Mucosa of descending colon (tissue), 3 donors: ENCODE measurements around the gene NMT1. TPM values are rescaled to one million over a fixed set of nuclear protein-coding genes. Genes with fewer than 3 reads are reported as not detected.

Experiments used
- ATAC-seq: fragments of 200-7000 bp; cut with Tn5 transposase; one replicate; pipeline ENCODE4 v1.9.1; 2020; ENCODE audit warnings: mild to moderate bottlenecking, moderate library complexity
- DNase-seq, 3 donors: peaks; one replicate each; pipeline ENCODE4 v3.0.0-alpha.2; 2020
- H3K36me3 ChIP-seq: fragments of 200-600 bp; one replicate; pipeline ENCODE4 v1.8.0; 2021; ENCODE audit warnings: low read depth, mild to moderate bottlenecking
- H3K4me1 ChIP-seq: fragments of 200-600 bp; one replicate; pipeline ENCODE4 v1.8.0; 2021; ENCODE audit warnings: low read depth, mild to moderate bottlenecking
- H3K4me3 ChIP-seq: fragments of 200-600 bp; one replicate; pipeline ENCODE4 v1.8.0; 2021; ENCODE audit warnings: mild to moderate bottlenecking
- H3K9me3 ChIP-seq: fragments of 200-600 bp; one replicate; pipeline ENCODE4 v1.8.0; 2021; ENCODE audit warnings: mild to moderate bottlenecking
- intact Hi-C, 2 donors: fragments of 100-400 bp; cut with DNase I in 1 of 2; cut with micrococcal nuclease in 1 of 2; formaldehyde crosslinking; loops; one replicate each; pipeline versions ENCODE4 v1.11.0 to v1.11.1; 2022; cut with DNase I, micrococcal nuclease
- total RNA-seq, 3 donors: library from RNA; stranded (reverse); fragmentation: NEBNext Ultra II Directional in 2 of 3; extraction: Animal tissue kit (Norgen Biotek cat#: 25700) in 2 of 3; gene quantifications; one replicate each; pipeline versions ENCODE4 v1.2.1 to v1.2.4, GENCODE V29; 2021 to 2023
- TF ChIP-seq, protein P1 (sequence below): fragments of 200-600 bp; IDR thresholded peaks from one replicate; pipeline ENCODE4 v1.8.0; 2022; ENCODE audit warnings: antibody characterized with exemption, mild to moderate bottlenecking
- donor health status: DM: no; HTN: no; CAD: no; lungs with moderate emphysema.
- donor health status: DM: no; HTN: no; CAD: no.
- donor health status: DM: no; HTN: yes; CAD: no.

NMT1 gene
- total RNA-seq, 3 donors from 2014 or later = 47.0 to 94.0 (median 76.1) TPM

DNA sequence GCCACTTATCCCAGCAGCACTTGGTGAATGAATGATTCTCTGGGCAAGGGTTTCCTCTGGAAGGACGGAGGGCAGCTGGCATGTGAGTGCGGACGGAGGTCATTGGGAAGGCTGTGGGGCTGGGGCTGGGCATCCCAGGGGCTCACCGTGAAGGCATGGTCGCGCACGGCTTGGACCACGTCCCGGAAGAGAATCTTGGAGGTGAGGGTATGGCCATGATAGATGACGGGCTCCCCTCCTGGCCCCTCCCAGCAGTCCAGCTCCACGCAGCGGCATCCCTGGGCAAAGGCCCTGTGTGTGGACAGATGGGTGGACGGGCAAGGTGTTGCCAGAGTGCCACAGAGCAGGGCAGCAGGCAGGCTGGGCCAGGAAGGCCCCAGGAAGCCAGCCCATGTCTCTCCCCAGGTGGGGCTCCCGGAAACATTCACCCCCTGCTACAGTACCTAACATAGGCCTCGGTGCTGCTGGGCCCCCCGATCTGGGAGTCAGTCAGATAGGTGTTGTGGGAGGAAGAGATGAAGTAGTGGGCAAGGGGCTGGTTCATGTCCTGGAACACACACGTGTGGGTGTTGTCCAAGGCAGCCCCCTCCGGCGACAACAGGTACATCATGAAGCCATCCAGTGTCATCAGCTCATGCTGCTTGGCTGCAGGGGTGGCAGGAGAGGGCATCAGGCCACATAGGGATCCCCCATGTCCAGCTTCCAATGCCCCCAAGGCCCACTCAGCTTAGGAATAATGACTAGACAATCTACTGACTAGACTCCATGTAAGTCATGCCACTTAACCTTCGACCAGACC is 56.9 kb downstream of the NMT1 start:
- H3K4me1 ChIP-seq = peaks cover 8% of the 10 kb centered on the region
- DNase-seq = no peak
- H3K9me3 ChIP-seq = no peaks in the 10 kb centered on the region
- no peak for ATAC-seq
- H3K4me3 ChIP-seq = no peak overlapping the region
- peaks cover 4% of the 10 kb centered on the region for H3K36me3 ChIP-seq
- TF ChIP-seq, protein P1, sequence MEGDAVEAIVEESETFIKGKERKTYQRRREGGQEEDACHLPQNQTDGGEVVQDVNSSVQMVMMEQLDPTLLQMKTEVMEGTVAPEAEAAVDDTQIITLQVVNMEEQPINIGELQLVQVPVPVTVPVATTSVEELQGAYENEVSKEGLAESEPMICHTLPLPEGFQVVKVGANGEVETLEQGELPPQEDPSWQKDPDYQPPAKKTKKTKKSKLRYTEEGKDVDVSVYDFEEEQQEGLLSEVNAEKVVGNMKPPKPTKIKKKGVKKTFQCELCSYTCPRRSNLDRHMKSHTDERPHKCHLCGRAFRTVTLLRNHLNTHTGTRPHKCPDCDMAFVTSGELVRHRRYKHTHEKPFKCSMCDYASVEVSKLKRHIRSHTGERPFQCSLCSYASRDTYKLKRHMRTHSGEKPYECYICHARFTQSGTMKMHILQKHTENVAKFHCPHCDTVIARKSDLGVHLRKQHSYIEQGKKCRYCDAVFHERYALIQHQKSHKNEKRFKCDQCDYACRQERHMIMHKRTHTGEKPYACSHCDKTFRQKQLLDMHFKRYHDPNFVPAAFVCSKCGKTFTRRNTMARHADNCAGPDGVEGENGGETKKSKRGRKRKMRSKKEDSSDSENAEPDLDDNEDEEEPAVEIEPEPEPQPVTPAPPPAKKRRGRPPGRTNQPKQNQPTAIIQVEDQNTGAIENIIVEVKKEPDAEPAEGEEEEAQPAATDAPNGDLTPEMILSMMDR = no peak
- intact Hi-C loops = loop anchor here in 1 of 2 donors (10.0 kb wide), 1 partner anchor 193 kb away; no protein-coding TSS in a partner anchor

DNA sequence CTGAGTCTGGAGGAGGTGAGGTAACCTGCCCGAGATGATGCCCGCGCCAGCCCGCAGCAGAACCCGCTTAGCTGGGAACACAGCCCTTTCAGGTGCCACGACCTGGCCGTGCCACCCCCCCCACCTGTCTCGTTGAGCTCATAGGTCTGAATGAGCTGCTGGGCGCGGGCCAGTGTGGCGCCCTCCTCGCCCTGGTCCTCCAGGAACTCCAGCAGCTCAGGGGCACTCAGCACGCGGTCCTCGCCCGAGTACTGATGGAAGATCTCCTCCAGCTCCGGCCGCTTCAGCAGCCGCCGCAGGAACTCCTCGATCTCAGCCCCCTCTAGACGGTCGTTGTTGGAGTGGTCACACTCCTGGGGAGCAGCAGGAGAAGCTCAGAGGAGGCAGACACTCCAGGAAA is 57.6 kb downstream of the NMT1 start:
- H3K4me1 ChIP-seq = peaks cover 11% of the 10 kb centered on the region
- no peaks in the 10 kb centered on the region for H3K9me3 ChIP-seq
- H3K4me3 ChIP-seq = no peak overlapping the region
- TF ChIP-seq, protein P1 = no peak
- ATAC-seq (no peak), DNase-seq (no peak)
- intact Hi-C loops = loop anchor here in 1 of 2 donors (10.0 kb wide), 1 partner anchor 194 kb away; no protein-coding TSS in a partner anchor
- peaks cover 4% of the 10 kb centered on the region for H3K36me3 ChIP-seq

DNA sequence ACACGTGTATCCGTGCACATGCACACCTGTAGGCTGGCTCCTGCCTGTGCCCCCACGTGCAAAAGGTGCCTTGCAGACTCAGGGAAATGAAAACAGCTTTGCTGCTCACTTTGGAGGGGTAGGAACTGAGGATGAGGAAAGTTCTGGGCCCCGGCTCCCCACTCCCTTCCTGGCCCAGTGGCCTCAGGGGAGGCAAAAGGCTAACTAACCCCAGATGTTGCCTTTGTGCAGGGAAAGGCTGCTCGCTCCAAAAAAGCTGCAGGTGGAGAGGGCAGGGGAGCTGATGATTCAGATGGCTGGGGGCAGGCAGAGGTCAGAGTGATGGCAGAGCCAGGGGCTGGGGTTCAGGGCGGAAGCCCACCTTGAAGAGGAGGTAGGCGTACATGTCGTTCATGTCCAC is 58.8 kb downstream of the NMT1 start:
- Histone ChIP-seq H3K4me1 (peaks cover 24% of the 10 kb centered on the region), H3K4me3 (no peak overlapping the region), H3K9me3 (no peaks in the 10 kb centered on the region), H3K36me3 (peaks cover 4% of the 10 kb centered on the region)
- intact Hi-C loops = loop anchor here in 1 of 2 donors (10.0 kb wide), 1 partner anchor 195 kb away; no protein-coding TSS in a partner anchor
- TF ChIP-seq, protein P1 = no peak
- ATAC-seq (no peak), DNase-seq (no peak)

DNA sequence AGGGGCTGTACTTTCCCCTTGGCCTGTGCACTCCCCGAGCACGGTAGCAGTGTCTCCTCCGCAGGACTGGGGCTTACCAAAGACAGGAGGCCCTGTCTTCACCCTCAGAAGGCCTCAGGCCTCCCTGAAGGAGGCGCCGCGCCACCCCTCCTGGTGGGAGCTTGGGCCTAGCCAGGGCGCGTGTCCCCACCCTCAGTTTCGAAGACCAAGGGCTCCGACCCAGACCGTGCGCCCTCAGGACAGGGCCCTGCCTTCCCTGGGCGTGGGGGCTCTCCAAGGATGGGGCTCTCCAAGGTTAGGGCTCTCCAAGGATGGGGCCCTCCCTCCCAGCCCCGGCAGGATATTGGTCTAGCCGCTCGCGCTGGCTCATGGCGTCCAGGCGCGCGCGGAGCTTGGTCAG is 59.4 kb downstream of the NMT1 start:
- DNase-seq (no peak), ATAC-seq (no peak)
- H3K9me3 ChIP-seq = no peaks in the 10 kb centered on the region
- intact Hi-C loops = no loop called here
- peaks cover 4% of the 10 kb centered on the region for H3K36me3 ChIP-seq
- no peak overlapping the region for H3K4me3 ChIP-seq
- peaks cover 28% of the 10 kb centered on the region for H3K4me1 ChIP-seq
- TF ChIP-seq, protein P1 = no peak

DNA sequence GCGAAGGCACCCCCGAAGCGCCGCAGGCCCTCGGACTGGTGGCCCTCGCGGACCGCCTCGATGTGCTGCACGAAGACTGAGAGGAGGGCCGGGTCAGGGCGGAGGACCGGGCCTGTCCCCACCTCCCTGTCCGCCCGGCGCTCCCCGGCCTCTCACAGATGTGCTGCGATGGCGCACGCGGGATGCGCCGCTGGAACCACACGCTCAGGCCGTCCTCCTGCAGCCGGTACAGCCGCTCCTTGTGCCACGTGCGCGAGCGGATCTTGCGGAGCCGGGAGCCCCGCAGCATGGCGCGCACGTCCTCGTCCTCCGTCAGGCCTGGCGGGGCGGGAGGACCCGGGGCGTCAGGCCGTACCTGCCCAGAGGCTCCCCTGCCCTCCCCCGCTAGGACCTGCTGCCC is 59.9 kb downstream of the NMT1 start:
- no peak for ATAC-seq
- no peak for DNase-seq
- Histone ChIP-seq H3K4me3 (no peak overlapping the region), H3K9me3 (no peaks in the 10 kb centered on the region), H3K36me3 (peaks cover 4% of the 10 kb centered on the region), H3K4me1 (peaks cover 29% of the 10 kb centered on the region)
- TF ChIP-seq, protein P1 = no peak
- intact Hi-C loops = no loop called here
